GM12872 (cell line): ENCODE results near the gene CHRM2.

Experiments used
- TF ChIP-seq, protein P1 (sequence below): IDR thresholded peaks from 3 replicates; pipeline ENCODE4 v1.5.1; 2011; ENCODE audit warnings: low read depth, mild to moderate bottlenecking, low read length, moderate library complexity; ENCODE audit not compliant: insufficient read depth

Gene CHRM2

DNA sequence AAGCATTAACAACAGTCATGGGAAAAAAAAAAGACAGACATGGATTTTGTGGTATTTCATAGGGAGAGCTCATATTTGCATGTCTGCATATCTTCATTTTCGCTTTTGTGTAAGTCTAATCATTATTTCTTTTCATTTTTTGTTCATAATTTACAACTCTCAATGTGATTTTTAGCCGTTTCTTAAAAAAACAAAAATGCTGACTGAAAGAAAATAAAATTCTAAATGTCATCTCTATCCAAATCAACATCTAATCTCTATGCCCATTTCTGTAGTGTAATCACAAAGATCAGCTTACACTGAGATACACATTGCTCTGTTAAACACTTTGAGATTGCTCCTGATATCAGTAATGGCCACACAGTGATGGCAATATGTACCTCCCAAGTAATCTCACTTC, 29.2 kb downstream of the CHRM2 start:
- TF ChIP-seq, protein P1, sequence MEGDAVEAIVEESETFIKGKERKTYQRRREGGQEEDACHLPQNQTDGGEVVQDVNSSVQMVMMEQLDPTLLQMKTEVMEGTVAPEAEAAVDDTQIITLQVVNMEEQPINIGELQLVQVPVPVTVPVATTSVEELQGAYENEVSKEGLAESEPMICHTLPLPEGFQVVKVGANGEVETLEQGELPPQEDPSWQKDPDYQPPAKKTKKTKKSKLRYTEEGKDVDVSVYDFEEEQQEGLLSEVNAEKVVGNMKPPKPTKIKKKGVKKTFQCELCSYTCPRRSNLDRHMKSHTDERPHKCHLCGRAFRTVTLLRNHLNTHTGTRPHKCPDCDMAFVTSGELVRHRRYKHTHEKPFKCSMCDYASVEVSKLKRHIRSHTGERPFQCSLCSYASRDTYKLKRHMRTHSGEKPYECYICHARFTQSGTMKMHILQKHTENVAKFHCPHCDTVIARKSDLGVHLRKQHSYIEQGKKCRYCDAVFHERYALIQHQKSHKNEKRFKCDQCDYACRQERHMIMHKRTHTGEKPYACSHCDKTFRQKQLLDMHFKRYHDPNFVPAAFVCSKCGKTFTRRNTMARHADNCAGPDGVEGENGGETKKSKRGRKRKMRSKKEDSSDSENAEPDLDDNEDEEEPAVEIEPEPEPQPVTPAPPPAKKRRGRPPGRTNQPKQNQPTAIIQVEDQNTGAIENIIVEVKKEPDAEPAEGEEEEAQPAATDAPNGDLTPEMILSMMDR = no peak

DNA sequence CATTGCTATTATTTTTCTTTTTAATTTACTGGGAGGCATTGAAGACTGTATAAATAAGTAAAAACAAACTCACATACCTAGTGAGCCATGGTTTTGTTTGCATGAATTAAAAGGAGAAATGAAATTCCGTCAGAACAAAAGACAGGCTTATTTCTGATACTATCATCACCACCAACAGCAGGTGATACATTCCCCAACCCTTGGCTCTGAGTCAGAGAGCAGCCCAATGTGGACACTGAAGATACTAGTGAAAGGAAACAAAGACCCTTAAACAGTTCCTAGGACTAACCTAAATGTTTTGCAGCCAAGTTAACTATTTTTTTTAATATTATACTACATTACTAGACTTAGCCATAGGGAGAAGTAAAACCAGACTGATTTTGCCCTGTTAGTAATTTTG, 31.6 kb downstream of the CHRM2 start:
- TF ChIP-seq, protein P1 = no peak

DNA sequence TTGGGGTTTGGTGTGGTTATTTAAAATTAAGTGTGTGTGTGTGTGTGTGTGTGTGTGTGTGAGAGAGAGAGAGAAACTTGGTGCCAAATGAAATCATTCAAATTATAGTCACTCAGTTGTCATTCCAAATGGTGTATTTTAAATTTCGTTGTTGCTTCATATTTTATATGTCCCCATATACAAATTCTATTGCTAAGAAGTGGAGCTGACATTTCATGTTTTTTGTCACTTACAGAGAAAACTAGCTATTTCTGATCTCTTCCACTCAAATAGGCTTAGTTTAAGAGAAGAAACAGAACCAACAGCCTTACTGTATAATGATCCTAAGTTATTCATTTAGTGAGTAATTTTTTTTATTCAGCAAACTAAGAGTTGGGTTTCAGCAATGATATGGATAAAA, 42.3 kb downstream of the CHRM2 start:
- TF ChIP-seq, protein P1 = no peak

DNA sequence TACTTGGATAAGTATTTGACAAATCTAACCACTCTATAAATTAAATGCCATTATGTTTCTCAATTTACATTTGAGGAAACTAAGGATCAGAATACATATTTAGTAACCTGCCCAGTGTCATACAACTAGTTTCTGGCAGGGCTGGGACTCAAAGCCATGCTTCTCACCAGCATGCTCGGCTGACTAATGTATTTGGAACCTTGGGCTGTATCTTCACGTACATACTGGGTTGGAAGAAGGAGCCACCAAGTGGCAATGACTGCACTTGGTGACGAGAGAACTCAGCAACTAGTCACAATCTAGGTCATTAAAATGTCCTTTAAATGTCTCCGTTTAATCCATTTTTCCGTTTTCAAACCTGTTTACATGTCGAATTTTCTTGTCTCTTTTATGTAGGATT, 42.9 kb downstream of the CHRM2 start:
- TF ChIP-seq, protein P1 = no peak

DNA sequence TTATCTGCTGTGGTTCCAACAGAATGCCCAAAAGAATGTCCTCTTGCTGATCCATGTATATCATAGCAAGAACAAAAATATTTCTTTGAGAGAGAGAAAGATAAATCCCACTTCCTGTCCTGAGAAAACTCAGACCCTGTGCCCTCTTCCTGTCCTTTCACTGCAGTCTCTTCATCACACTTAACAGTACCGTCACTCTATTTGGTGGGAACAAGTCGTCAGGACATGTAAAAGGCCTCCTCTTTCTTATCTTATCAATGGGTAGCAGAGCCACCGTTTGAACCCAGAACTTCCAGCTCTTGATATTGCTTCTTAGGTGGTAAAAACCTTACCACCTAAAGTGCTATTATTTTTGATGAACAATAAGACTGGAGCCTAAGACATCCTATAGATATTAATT, 43.9 kb downstream of the CHRM2 start:
- TF ChIP-seq, protein P1 = no peak

DNA sequence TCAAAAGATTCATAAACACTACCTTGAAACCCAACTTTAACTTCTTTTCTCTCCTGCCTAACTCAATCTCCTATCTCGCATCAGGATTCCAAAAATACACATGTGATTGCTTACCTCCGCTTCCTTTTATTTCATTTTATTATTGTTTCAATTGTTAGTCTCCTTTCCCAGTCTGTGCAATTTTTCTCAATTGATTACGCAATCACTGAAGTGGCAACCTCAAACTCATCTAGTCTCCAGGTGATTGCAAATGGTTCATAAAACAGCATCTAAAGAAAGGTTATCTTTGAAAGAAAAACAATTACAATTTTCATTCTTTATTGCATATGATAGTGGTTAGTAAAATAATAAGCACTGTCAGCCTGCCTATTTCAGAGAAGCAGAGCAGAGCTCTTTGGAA, 45.6 kb downstream of the CHRM2 start:
- TF ChIP-seq, protein P1 = no peak

DNA sequence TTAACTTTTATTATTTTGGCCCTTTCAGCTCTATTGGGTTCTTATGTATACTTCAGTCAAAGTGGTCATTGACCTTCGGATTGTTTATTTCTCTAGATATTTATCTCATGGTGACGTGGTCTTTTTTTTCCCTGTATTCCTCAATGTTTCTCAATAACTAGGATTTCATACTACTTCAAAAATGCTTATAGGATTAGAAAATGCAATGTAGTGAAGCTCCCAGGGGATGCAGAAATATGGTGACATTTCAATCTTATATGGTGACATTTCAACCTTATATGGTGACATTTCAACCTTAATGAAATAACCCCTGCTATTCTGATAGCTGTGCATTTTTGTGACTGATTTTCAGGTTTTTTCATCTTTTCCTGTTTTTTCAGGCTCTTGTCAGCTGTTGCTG, 51.4 kb downstream of the CHRM2 start:
- TF ChIP-seq, protein P1 = no peak
